ENCODE data around the gene LRFN4. TPM values are rescaled to one million over a fixed set of nuclear protein-coding genes. Genes with fewer than 3 reads are reported as not detected.

The LRFN4 gene
- total RNA-seq, 1 donor from 2014 or later, result 3.8 TPM

DNA sequence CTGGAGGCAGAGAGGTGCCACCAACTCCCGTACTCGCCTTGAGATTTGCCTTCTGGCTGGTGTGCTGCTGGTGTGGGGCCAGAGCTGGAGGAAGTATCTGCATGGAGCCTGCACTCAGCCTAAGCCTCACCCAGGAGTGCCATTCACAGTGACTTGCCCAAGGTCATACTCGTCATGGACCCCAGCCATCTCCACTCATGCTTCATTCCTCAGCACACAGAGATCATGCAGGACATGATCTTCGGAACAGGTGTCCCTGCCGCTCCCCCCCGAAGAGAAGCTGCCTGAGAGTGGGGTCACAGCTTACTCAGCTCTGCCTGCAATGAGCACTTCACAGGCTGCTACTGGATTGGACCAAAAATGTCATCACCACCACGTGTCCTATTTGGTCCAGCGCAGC is 52.3 kb downstream of the LRFN4 start:
- TF ChIP-seq, protein P1, sequence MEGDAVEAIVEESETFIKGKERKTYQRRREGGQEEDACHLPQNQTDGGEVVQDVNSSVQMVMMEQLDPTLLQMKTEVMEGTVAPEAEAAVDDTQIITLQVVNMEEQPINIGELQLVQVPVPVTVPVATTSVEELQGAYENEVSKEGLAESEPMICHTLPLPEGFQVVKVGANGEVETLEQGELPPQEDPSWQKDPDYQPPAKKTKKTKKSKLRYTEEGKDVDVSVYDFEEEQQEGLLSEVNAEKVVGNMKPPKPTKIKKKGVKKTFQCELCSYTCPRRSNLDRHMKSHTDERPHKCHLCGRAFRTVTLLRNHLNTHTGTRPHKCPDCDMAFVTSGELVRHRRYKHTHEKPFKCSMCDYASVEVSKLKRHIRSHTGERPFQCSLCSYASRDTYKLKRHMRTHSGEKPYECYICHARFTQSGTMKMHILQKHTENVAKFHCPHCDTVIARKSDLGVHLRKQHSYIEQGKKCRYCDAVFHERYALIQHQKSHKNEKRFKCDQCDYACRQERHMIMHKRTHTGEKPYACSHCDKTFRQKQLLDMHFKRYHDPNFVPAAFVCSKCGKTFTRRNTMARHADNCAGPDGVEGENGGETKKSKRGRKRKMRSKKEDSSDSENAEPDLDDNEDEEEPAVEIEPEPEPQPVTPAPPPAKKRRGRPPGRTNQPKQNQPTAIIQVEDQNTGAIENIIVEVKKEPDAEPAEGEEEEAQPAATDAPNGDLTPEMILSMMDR (IDR thresholded peaks at IDR 0.05), result no peak
- ATAC-seq (ENCODE audit: low read depth), result no peak
- Mint-ChIP-seq H3K27ac (no peak overlapping the region), H3K36me3 (ENCODE audit: low read depth) (no peaks in the 10 kb centered on the region), H3K4me1 (no peaks in the 10 kb centered on the region), H3K27me3 (no peaks in the 10 kb centered on the region), H3K4me3 (no peak overlapping the region), H3K9me3 (no peaks in the 10 kb centered on the region)
- ChIA-PET CTCF (no interaction called here), POLR2A (no interaction called here)
- intact Hi-C loops (cut with micrococcal nuclease), result no loop called here
- DNase-seq, result no peak

- H3K27me3 Mint-ChIP-seq, result no peaks in the 10 kb centered on the region
- no peak for DNase-seq
Observed at GRCh38 chr11:66910016-66910415, 53.2 kb downstream of the LRFN4 start.

More at GRCh38 chr11:66910016-66910415, 53.2 kb downstream of the LRFN4 start:
- POLR2A ChIA-PET, result no interaction called here
- no peak overlapping the region for H3K4me3 Mint-ChIP-seq
- H3K27ac Mint-ChIP-seq, result no peak overlapping the region
- no peak for ATAC-seq (ENCODE audit: low read depth)
- no peaks in the 10 kb centered on the region for H3K4me1 Mint-ChIP-seq
- TF ChIP-seq, protein P1 (IDR thresholded peaks at IDR 0.05), result no peak
- H3K9me3 Mint-ChIP-seq, result no peaks in the 10 kb centered on the region
- CTCF ChIA-PET, result no interaction called here
- intact Hi-C loops (cut with micrococcal nuclease), result no loop called here
- no peaks in the 10 kb centered on the region for H3K36me3 Mint-ChIP-seq (ENCODE audit: low read depth)

Other genes with a start within 250 kb of the LRFN4 start
- gene RBM14, start 240.4 kb upstream of the LRFN4 start, total RNA-seq, result 147 and 160 TPM in 2 replicates
- 197 and 202 TPM in 2 replicates for gene RBM4, start 218.4 kb upstream of the LRFN4 start, total RNA-seq
- gene RBM4B, start 179.2 kb upstream of the LRFN4 start, total RNA-seq, result 30.8 and 34.4 TPM in 2 replicates
- gene SPTBN2, start 127.8 kb upstream of the LRFN4 start, total RNA-seq, result 1.2 and 3.0 TPM in 2 replicates
- gene RCE1, start 13.6 kb upstream of the LRFN4 start, total RNA-seq, result 20.1 and 21.4 TPM in 2 replicates
- gene PC, start 101.3 kb downstream of the LRFN4 start, total RNA-seq, result 4.3 and 5.0 TPM in 2 replicates
- not detected in 2 replicates for gene C11orf86, start 118.2 kb downstream of the LRFN4 start, total RNA-seq
- not detected in 2 replicates for gene SYT12, start 166.1 kb downstream of the LRFN4 start, total RNA-seq
- gene RHOD, start 199.8 kb downstream of the LRFN4 start, total RNA-seq, result 0.32 TPM in 1 of 2 replicates, not detected in the other

All from activated B cell treated with CpG ODN at 0.5 μM for 24 hours (primary cell).